HTERT RPE-1 (cell line): ENCODE measurements around the gene TRIM40.

ENCODE experiments used
- in situ Hi-C: fragments of 300-500 bp; cut with MboI; formaldehyde crosslinking; loops from 4 replicates; pipeline ENCODE4 v1.14.3; 2020; ENCODE audit warnings: low sequenced_read_pairs

The TRIM40 gene

GRCh38 chr6:30147096-30147495, 11.2 kb downstream of the TRIM40 start:
- in situ Hi-C loops, result no loop called here

GRCh38 chr6:30149234-30149633, 13.3 kb downstream of the TRIM40 start:
- in situ Hi-C loops, result no loop called here

- in situ Hi-C loops, result no loop called here
Observed at GRCh38 chr6:30149858-30150550, 14.1 kb downstream of the TRIM40 start.

GRCh38 chr6:30150671-30151395, 14.9 kb downstream of the TRIM40 start:
- in situ Hi-C loops, result no loop called here

GRCh38 chr6:30151580-30151979, 15.6 kb downstream of the TRIM40 start:
- in situ Hi-C loops, result no loop called here

- in situ Hi-C loops, result no loop called here
Observed at GRCh38 chr6:30152016-30152673, 16.2 kb downstream of the TRIM40 start.

GRCh38 chr6:30152910-30153610, 17.1 kb downstream of the TRIM40 start:
- in situ Hi-C loops, result no loop called here

- in situ Hi-C loops, result no loop called here
Observed at GRCh38 chr6:30154061-30154460, 18.1 kb downstream of the TRIM40 start.

GRCh38 chr6:30154709-30155519, 19.0 kb downstream of the TRIM40 start:
- in situ Hi-C loops, result no loop called here

GRCh38 chr6:30155520-30156261, 19.8 kb downstream of the TRIM40 start:
- in situ Hi-C loops, result no loop called here

GRCh38 chr6:30156262-30156599, 20.3 kb downstream of the TRIM40 start:
- in situ Hi-C loops, result no loop called here

GRCh38 chr6:30156774-30157173, 20.8 kb downstream of the TRIM40 start:
- in situ Hi-C loops, result no loop called here

- in situ Hi-C loops, result no loop called here
Observed at GRCh38 chr6:30157581-30157980, 21.6 kb downstream of the TRIM40 start.

GRCh38 chr6:30157999-30158398, 22.1 kb downstream of the TRIM40 start:
- in situ Hi-C loops, result no loop called here

- in situ Hi-C loops, result no loop called here
Observed at GRCh38 chr6:30158475-30159040, 22.6 kb downstream of the TRIM40 start.

GRCh38 chr6:30160008-30160784, 24.3 kb downstream of the TRIM40 start:
- in situ Hi-C loops, result no loop called here

GRCh38 chr6:30160785-30161531, 25.0 kb downstream of the TRIM40 start, which contains the start of gene TRIM10:
TRIM10 (minus strand) TSS chr6:30161211; CDS start chr6:30160858, 353 bp downstream.
- in situ Hi-C loops, result no loop called here
